HepG2 (cell line): ENCODE data around the gene ALDH3A2. TPM values are rescaled to one million over a fixed set of nuclear protein-coding genes. Genes with fewer than 3 reads are reported as not detected.

ENCODE experiments used
- CEBPG ChIP-seq: IDR thresholded peaks from 2 replicates; pipeline ENCODE4 v1.6.1; 2016
- FLYWCH1 ChIP-seq: sonication (generic); formaldehyde crosslinking; IDR thresholded peaks from 2 replicates; pipeline ENCODE4 v1.8.1; 2023; ENCODE audit warnings: mild to moderate bottlenecking, missing genetic modification reagents
- HDAC2 ChIP-seq: sonication (generic); formaldehyde crosslinking; IDR thresholded peaks from 2 replicates; pipeline ENCODE4 v1.4.0; 2020; ENCODE audit warnings: missing genetic modification reagents
- HNF4G ChIP-seq, 2 experiments: sonication (generic) in 1 of 2; formaldehyde crosslinking in 1 of 2; IDR thresholded peaks; 2 replicates each; pipeline versions ENCODE4 v1.4.0 to v1.6.1; 2011 to 2020; ENCODE audit warnings: borderline replicate concordance in 2 of 2, low read depth in 2 of 2, mild to moderate bottlenecking in 2 of 2, low read length in 1 of 2, missing genetic modification reagents in 1 of 2, moderate library complexity in 1 of 2
- HOXA9 ChIP-seq: sonication (generic); formaldehyde crosslinking; IDR thresholded peaks from 2 replicates; pipeline ENCODE4 v1.8.1; 2022; ENCODE audit warnings: missing genetic modification reagents, mild to moderate bottlenecking, moderate library complexity, borderline replicate concordance
- KAT2B ChIP-seq: fragments of 150-350 bp; IDR thresholded peaks from 2 replicates; pipeline ENCODE4 v1.6.1; 2014; ENCODE audit warnings: low read depth, low read length, borderline replicate concordance
- KDM6A ChIP-seq: IDR thresholded peaks from 2 replicates; pipeline ENCODE4 v1.6.1; 2016; ENCODE audit warnings: low read depth
- SNRNP70 ChIP-seq: fragments of 200-400 bp; formaldehyde crosslinking; IDR thresholded peaks from 2 replicates; pipeline ENCODE4 v1.6.1; 2017; ENCODE audit warnings: mild to moderate bottlenecking, low read depth, low read length, moderate library complexity
- SP4 ChIP-seq: sonication (generic); formaldehyde crosslinking; IDR thresholded peaks from 2 replicates; pipeline ENCODE4 v1.8.1; 2023; ENCODE audit warnings: mild to moderate bottlenecking, missing genetic modification reagents
- TBX2 ChIP-seq: sonication (generic); formaldehyde crosslinking; IDR thresholded peaks from 2 replicates; pipeline ENCODE4 v1.5.0; 2020; ENCODE audit warnings: missing genetic modification reagents, mild to moderate bottlenecking, borderline replicate concordance
- ZBTB7B ChIP-seq: sonication (generic); formaldehyde crosslinking; IDR thresholded peaks from 2 replicates; pipeline ENCODE4 v1.4.0; 2020; ENCODE audit warnings: missing genetic modification reagents
- ZNF281 ChIP-seq: sonication (generic); formaldehyde crosslinking; IDR thresholded peaks from 2 replicates; pipeline ENCODE4 v1.4.0; 2020; ENCODE audit warnings: missing genetic modification reagents, borderline replicate concordance
- ZNF329 ChIP-seq: sonication (generic); formaldehyde crosslinking; IDR thresholded peaks from 2 replicates; pipeline ENCODE4 v1.9.0; 2021; ENCODE audit warnings: low read depth, mild to moderate bottlenecking, missing genetic modification reagents
- ZNF33B ChIP-seq: sonication (generic); formaldehyde crosslinking; IDR thresholded peaks from 2 replicates; pipeline ENCODE4 v1.5.1; 2020; ENCODE audit warnings: mild to moderate bottlenecking, missing genetic modification reagents
- ZNF530 ChIP-seq: sonication (generic); formaldehyde crosslinking; IDR thresholded peaks from 2 replicates; pipeline ENCODE4 v1.5.0; 2020; ENCODE audit warnings: low read depth, mild to moderate bottlenecking, missing genetic modification reagents
- ZNF761 ChIP-seq: sonication (generic); formaldehyde crosslinking; conservative IDR thresholded peaks from 2 replicates; pipeline ENCODE4 v1.4.0; 2020; ENCODE audit warnings: mild to moderate bottlenecking, missing genetic modification reagents
- polyA plus RNA-seq, 8 experiments: library from polyadenylated mRNA; depleted of rRNA in 3 of 8; stranded (reverse) in 7 of 8; unstranded in 1 of 8; fragments of >200 nt; fragmentation: Illumina TruSeq in 4 of 8; extraction: Trizol in 4 of 8; gene quantifications; 2 replicates each; pipeline versions ENCODE4 v1.2.1 to v1.2.3, GENCODE V29; 2011 to 2016; ENCODE audit warnings: low read depth in 4 of 8, missing spikeins in 1 of 8, mixed read lengths in 1 of 8; ENCODE audit not compliant: insufficient read depth in 1 of 8
- total RNA-seq, 5 experiments: library from RNA; depleted of rRNA; stranded (reverse); fragments of >200 nt; fragmentation: Illumina TruSeq; extraction: Trizol; gene quantifications; 2 replicates each; pipeline ENCODE4 v1.2.3, GENCODE V29; 2016; ENCODE audit warnings: low read depth in 1 of 5
- TF ChIP-seq, protein P1 (sequence below): sonication (generic); formaldehyde crosslinking; IDR thresholded peaks from 2 replicates; pipeline ENCODE4 v1.5.1; 2020; ENCODE audit warnings: mild to moderate bottlenecking, missing genetic modification reagents, borderline replicate concordance

The ALDH3A2 gene
- total and polyA plus RNA-seq, 2 of the 13 experiments (the other 11 are each of a cell fraction or from before 2014, with no cell fraction given) = 80.8 to 180 TPM

DNA sequence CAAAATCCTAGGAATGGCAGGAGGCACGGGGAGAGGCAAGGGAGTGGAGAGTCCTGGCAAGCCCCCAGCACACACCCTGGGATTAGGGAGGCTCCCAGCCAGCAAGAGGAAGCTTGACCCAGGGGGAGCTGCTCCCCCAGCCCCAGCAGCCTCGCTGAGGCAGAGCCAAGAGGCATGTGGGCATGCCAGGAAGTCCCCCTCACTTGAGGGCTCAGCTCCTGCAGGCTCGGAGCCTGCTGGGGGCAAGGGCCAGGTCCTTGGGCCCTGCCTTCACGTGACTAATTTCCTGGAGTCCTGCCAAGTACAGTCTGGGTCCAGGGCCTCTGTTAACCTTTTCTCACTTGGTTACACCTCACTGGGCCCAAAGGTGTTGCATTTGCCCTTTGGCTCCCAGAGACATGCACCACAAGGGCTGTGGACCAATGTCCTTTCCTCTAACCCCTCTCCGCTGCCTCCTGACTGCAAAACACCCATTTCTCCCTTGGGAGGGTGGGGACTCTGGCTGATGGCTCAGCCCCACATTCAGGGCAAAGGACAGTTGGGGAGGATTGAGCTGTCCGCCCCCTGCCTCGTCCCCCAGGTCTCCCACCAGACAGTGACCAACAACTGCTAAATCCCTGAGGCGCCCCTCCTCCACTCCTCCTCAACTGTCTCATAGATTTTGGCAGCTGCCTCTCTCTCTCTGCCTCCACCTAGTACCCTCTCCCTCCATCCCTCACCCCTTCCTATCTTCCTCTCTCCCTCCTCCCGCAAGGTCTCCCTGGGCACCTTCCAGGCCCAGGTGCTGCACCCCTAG is 72.3 kb downstream of the ALDH3A2 start (continued):
- TF ChIP-seq ZNF761 (0 out of 2 replicates have a peak, but pooled peaks have one; percentile 50), SP4 (CRISPR knock-in tag) (peak; percentile 65; the same call in 1 of the 2 replicates), HOXA9 (CRISPR knock-in tag) (no peak), KAT2B (no peak), ZBTB7B (peak; percentile 81; the same call in 1 of the 2 replicates), TBX2 (peak; percentile 99), ZNF281 (CRISPR knock-in tag) (no peak), ZNF33B (CRISPR knock-in tag) (0 out of 2 replicates have a peak, but pooled peaks have one; percentile 54), FLYWCH1 (CRISPR knock-in tag) (no peak), HNF4G (IDR thresholded peaks at IDR 0.05; ENCODE audit: borderline replicate concordance, low read depth, low read length) (peak; percentile 92), HNF4G (CRISPR knock-in tag; IDR thresholded peaks at IDR 0.05; ENCODE audit: borderline replicate concordance, low read depth) (peak; percentile 90; the same call in 1 of the 2 replicates), KDM6A (CRISPR knock-in tag) (peak; percentile 60; the same call in 1 of the 2 replicates), ZNF530 (CRISPR knock-in tag) (no peak), SNRNP70 (no peak), HDAC2 (peak; percentile 60; the same call in 1 of the 2 replicates), CEBPG (CRISPR knock-in tag) (peak; percentile 47; the same call in 1 of the 2 replicates), ZNF329 (CRISPR knock-in tag) (no peak)
- TF ChIP-seq, protein P1, sequence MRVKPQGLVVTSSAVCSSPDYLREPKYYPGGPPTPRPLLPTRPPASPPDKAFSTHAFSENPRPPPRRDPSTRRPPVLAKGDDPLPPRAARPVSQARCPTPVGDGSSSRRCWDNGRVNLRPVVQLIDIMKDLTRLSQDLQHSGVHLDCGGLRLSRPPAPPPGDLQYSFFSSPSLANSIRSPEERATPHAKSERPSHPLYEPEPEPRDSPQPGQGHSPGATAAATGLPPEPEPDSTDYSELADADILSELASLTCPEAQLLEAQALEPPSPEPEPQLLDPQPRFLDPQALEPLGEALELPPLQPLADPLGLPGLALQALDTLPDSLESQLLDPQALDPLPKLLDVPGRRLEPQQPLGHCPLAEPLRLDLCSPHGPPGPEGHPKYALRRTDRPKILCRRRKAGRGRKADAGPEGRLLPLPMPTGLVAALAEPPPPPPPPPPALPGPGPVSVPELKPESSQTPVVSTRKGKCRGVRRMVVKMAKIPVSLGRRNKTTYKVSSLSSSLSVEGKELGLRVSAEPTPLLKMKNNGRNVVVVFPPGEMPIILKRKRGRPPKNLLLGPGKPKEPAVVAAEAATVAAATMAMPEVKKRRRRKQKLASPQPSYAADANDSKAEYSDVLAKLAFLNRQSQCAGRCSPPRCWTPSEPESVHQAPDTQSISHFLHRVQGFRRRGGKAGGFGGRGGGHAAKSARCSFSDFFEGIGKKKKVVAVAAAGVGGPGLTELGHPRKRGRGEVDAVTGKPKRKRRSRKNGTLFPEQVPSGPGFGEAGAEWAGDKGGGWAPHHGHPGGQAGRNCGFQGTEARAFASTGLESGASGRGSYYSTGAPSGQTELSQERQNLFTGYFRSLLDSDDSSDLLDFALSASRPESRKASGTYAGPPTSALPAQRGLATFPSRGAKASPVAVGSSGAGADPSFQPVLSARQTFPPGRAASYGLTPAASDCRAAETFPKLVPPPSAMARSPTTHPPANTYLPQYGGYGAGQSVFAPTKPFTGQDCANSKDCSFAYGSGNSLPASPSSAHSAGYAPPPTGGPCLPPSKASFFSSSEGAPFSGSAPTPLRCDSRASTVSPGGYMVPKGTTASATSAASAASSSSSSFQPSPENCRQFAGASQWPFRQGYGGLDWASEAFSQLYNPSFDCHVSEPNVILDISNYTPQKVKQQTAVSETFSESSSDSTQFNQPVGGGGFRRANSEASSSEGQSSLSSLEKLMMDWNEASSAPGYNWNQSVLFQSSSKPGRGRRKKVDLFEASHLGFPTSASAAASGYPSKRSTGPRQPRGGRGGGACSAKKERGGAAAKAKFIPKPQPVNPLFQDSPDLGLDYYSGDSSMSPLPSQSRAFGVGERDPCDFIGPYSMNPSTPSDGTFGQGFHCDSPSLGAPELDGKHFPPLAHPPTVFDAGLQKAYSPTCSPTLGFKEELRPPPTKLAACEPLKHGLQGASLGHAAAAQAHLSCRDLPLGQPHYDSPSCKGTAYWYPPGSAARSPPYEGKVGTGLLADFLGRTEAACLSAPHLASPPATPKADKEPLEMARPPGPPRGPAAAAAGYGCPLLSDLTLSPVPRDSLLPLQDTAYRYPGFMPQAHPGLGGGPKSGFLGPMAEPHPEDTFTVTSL (CRISPR knock-in tag) = peak; percentile 44; the same call in 1 of the 2 replicates
